DOHH2 (cell line): ENCODE results near the gene DYRK1A.

ENCODE experiments used
- H3F3A ChIP-seq: fragments of 200-600 bp; sonication (generic), shearing (Covaris generic); 2 replicates; pipeline ENCODE4 v1.6.0; 2016; ENCODE audit warnings: antibody characterized with exemption, mild to moderate bottlenecking; ENCODE audit not compliant: control insufficient read depth, insufficient read depth
- H3K27ac ChIP-seq: fragments of 200-600 bp; sonication (generic); 2 replicates; pipeline ENCODE4 v1.5.1; 2014; ENCODE audit warnings: low read depth, mild to moderate bottlenecking, low read length, moderate library complexity
- H3K27me3 ChIP-seq: fragments of 200-600 bp; sonication (generic); 2 replicates; pipeline ENCODE4 v1.6.1; 2014; ENCODE audit warnings: mild to moderate bottlenecking, low read length, mixed read lengths; ENCODE audit not compliant: control insufficient read depth
- H3K36me3 ChIP-seq: fragments of 200-600 bp; sonication (generic); 2 replicates; pipeline ENCODE4 v1.6.1; 2014; ENCODE audit warnings: mild to moderate bottlenecking, low read length, moderate library complexity, mixed read lengths; ENCODE audit not compliant: control insufficient read depth
- H3K4me1 ChIP-seq: fragments of 200-600 bp; sonication (generic); 2 replicates; pipeline ENCODE4 v1.6.1; 2014; ENCODE audit warnings: mild to moderate bottlenecking, low read length, mixed read lengths; ENCODE audit not compliant: control insufficient read depth
- H3K4me2 ChIP-seq: fragments of 200-600 bp; sonication (generic); 2 replicates; pipeline ENCODE4 v1.6.0; 2014; ENCODE audit warnings: mild to moderate bottlenecking, low read length, moderate library complexity
- H3K4me3 ChIP-seq: fragments of 200-600 bp; sonication (generic); 2 replicates; pipeline ENCODE4 v1.5.1; 2014; ENCODE audit warnings: mild to moderate bottlenecking, low read length, mixed read lengths
- H3K79me2 ChIP-seq: fragments of 200-600 bp; sonication (generic); 2 replicates; pipeline ENCODE4 v1.6.1; 2014; ENCODE audit warnings: mild to moderate bottlenecking, low read length, mixed read lengths; ENCODE audit not compliant: control insufficient read depth
- H3K9me2 ChIP-seq: fragments of 200-600 bp; sonication (generic); replicated peaks from 2 replicates; pipeline ENCODE4 v1.6.1; 2014; ENCODE audit warnings: mild to moderate bottlenecking, low read length, mixed read lengths; ENCODE audit not compliant: control insufficient read depth
- H3K9me3 ChIP-seq: fragments of 200-600 bp; sonication (generic); 2 replicates; pipeline ENCODE4 v1.6.1; 2014; ENCODE audit warnings: antibody characterized with exemption, low read length, mixed read lengths; ENCODE audit not compliant: control insufficient read depth, insufficient read depth
- H4K20me1 ChIP-seq: fragments of 200-600 bp; sonication (generic); 2 replicates; pipeline ENCODE4 v1.6.0; 2014; ENCODE audit warnings: low read depth, mild to moderate bottlenecking, antibody characterized with exemption, low read length, moderate library complexity; ENCODE audit not compliant: control insufficient read depth, insufficient read depth
- CTCF ChIP-seq: fragments of 200-600 bp; sonication (generic); IDR thresholded peaks from one replicate; pipeline ENCODE4 v1.5.1; 2014; ENCODE audit warnings: antibody characterized with exemption, mild to moderate bottlenecking, low read depth, low read length; ENCODE audit not compliant: poor library complexity, severe bottlenecking
- EZH2phosphoT487 ChIP-seq: fragments of 200-600 bp; sonication (generic); IDR thresholded peaks from 2 replicates; pipeline ENCODE4 v1.6.1; 2017; ENCODE audit warnings: borderline replicate concordance, mild to moderate bottlenecking, antibody characterized with exemption, low read length, moderate library complexity, mixed read lengths

DYRK1A gene

DNA sequence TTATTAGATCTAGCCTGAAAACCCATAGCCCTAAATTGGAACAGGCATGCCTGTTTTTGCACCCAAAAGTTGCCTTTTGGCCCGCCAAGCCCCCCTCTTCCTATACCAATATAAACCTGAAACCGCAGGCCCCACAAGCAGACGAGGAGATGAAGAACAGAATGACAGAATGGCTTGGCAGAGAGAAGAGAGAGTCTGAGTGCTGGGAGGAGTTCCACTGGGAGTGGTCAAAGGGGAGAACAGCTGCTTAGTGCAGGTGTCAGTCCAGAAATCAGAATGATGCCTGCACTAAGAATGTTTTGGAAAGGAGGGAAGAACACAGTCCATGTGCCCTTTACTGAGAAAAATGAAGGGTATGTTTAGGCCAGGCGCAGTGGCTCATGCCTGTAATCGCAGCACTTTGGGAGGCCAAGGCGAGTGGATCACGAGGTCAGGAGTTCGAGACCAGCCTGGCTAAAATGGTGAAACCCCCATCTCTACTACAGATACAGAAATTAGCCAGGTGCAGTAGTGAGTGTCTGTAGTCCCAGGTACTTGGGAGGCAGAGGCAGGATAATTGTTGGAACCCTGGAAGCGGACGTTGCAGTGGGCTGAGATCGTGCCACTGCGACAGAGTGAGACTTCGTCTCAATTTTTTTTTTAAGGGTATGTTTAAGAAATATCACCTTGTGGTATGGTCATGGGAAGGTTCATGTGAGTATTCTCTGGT is 9.4 kb downstream of the DYRK1A start:
- TF ChIP-seq EZH2phosphoT487 (no peak), CTCF (no peak)
- H3K4me2 ChIP-seq = no peak overlapping the region
- H3K4me1 ChIP-seq = peaks cover 60% of the 10 kb centered on the region
- H3F3A ChIP-seq = no peaks in the 10 kb centered on the region
- no peak overlapping the region for H3K27ac ChIP-seq
- peaks cover 39% of the 10 kb centered on the region for H4K20me1 ChIP-seq
- H3K36me3 ChIP-seq = peaks cover 3% of the 10 kb centered on the region; the same call in 1 of the 2 replicates
- no peaks in the 10 kb centered on the region for H3K9me3 ChIP-seq
- H3K4me3 ChIP-seq = no peak overlapping the region
- no peaks in the 10 kb centered on the region for H3K27me3 ChIP-seq
- peaks cover 100% of the 10 kb centered on the region for H3K79me2 ChIP-seq
- no peaks in the 10 kb centered on the region for H3K9me2 ChIP-seq

DNA sequence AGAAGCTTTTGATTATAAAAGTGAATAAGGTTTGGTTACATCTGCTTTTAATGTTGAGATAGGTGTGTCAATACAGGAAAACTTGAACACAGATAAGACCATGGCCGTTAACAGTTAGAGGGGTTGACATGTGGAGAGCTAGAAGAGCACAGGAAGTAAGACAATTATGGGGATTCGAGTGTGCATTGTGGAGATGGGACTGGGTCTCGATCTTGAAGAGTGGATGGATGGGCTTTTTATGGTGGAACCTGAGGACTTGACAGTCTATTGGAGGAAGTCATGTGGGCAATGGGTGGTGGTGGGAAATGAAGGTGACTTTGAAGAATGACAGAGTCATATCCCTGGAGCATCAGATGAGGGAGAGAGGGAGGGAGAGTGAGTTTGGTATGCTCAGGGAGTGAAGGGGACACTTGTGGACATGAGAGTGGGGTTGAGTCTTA is 12.1 kb downstream of the DYRK1A start:
- Histone ChIP-seq H3K9me3 (no peaks in the 10 kb centered on the region), H3F3A (no peaks in the 10 kb centered on the region), H3K4me3 (no peak overlapping the region), H3K27ac (no peak overlapping the region), H3K4me1 (peaks cover 54% of the 10 kb centered on the region), H3K79me2 (peaks cover 100% of the 10 kb centered on the region), H4K20me1 (peaks cover 36% of the 10 kb centered on the region), H3K4me2 (no peak overlapping the region), H3K27me3 (no peaks in the 10 kb centered on the region), H3K9me2 (no peaks in the 10 kb centered on the region), H3K36me3 (0 out of 2 replicates have a peak, but pooled peaks cover 3% of the 10 kb centered on the region)
- TF ChIP-seq CTCF (no peak), EZH2phosphoT487 (no peak)

GRCh38 chr21:37380349-37381323 is 14.1 kb downstream of the DYRK1A start:
- H3K4me2 ChIP-seq = no peak overlapping the region
- TF ChIP-seq CTCF = no peak
- no peak for TF ChIP-seq EZH2phosphoT487
- H3K27ac ChIP-seq = no peak overlapping the region
- H3K9me3 ChIP-seq = no peaks in the 10 kb centered on the region
- peaks cover 50% of the 10 kb centered on the region for H3K4me1 ChIP-seq
- no peak overlapping the region for H3K4me3 ChIP-seq
- H3K79me2 ChIP-seq = peaks cover 100% of the 10 kb centered on the region
- no peaks in the 10 kb centered on the region for H3K27me3 ChIP-seq
- no peaks in the 10 kb centered on the region for H3F3A ChIP-seq
- no peaks in the 10 kb centered on the region for H3K9me2 ChIP-seq
- peaks cover 42% of the 10 kb centered on the region for H4K20me1 ChIP-seq
- peaks cover 10% of the 10 kb centered on the region for H3K36me3 ChIP-seq
